ENCODE measurements around the gene TLX2.

DNA sequence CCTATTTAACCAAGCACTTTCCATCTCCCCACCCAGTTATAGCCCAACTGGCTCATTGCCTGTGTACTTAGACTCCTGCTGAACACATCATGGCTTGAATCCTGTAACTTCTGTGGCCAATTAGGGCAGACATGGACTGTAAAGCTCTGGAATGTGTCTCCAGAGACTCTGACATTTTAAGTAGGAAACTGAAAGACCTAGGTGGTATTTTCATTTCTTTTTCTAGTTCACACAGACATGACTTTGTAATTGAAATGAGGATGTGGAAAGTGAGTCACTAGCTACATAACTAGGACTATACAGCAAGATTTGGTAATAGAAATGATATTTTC is 52.5 kb downstream of the TLX2 start:
- TF ChIP-seq EZH2phosphoT487 (IDR thresholded peaks at IDR 0.05; ENCODE audit: insufficient read depth, low read depth) (peak; percentile 81; the same call in 1 of the 2 replicates), EZH2 (IDR thresholded peaks at IDR 0.05; ENCODE audit: insufficient read depth, poor library complexity, severe bottlenecking) (no peak)

Data from GM23248 (cell line).